ENCODE data around the gene SAMD3. TPM values are rescaled to one million over a fixed set of nuclear protein-coding genes. Genes with fewer than 3 reads are reported as not detected.
"Not testable (repeated sequence)": the region's sequence is repeated elsewhere in the genome, so short reads cannot be mapped to it uniquely, and the experiment has no call there.

The SAMD3 gene
- total RNA-seq, 4 donors from 2014 or later: 3.4 to 4.1 TPM; not detected in 2

DNA sequence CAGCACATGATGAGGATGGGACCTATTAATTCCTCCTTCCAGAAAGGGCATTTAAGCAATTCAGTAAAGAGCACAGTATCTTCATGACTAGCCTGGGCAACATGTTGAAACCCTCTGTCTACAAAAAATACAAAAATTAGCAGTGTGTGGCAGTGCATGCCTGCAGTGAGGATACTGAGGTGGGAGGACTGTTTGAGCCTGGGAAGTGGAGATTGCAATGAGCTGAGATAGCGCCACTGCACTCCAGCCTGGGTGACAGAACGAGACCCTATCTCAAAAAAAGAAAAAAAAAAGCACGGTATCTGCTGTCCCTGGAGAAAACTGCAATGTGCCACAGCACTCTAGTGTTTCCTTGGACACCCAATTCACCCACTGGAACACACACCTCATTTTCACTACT is 18.4 kb downstream of the SAMD3 start:
- Histone ChIP-seq H3K4me1 (no peaks in the 10 kb centered on the region), H3K4me3 (no peak overlapping the region), H3K36me3 (no peaks in the 10 kb centered on the region), H3K9me3 (no peaks in the 10 kb centered on the region), H3K27ac (no peak overlapping the region), H3K27me3 (no peaks in the 10 kb centered on the region)
- no peak for DNase-seq
- TF ChIP-seq POLR2A (IDR thresholded peaks at IDR 0.05): no peak
- TF ChIP-seq, protein P1, sequence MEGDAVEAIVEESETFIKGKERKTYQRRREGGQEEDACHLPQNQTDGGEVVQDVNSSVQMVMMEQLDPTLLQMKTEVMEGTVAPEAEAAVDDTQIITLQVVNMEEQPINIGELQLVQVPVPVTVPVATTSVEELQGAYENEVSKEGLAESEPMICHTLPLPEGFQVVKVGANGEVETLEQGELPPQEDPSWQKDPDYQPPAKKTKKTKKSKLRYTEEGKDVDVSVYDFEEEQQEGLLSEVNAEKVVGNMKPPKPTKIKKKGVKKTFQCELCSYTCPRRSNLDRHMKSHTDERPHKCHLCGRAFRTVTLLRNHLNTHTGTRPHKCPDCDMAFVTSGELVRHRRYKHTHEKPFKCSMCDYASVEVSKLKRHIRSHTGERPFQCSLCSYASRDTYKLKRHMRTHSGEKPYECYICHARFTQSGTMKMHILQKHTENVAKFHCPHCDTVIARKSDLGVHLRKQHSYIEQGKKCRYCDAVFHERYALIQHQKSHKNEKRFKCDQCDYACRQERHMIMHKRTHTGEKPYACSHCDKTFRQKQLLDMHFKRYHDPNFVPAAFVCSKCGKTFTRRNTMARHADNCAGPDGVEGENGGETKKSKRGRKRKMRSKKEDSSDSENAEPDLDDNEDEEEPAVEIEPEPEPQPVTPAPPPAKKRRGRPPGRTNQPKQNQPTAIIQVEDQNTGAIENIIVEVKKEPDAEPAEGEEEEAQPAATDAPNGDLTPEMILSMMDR (IDR thresholded peaks at IDR 0.05): no peak

DNA sequence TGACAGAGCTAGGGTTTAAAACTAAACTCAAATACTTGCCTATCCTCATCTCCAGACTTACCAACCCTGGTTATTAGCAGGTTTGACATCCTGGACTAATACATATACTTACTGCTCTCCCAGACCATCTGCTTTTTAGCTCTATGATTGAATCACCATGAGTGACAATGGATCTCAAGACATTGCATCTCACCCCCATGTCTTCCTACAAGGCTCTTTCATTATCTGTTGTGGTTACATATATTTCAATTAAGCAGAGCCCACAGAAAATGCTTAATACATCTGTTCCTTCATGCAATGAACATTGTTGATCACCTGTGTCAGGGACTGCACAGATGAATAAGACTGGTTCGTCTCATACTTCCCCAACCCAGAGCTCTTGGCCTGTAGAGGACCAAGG is 19.4 kb downstream of the SAMD3 start:
- no peak for DNase-seq
- no peaks in the 10 kb centered on the region for H3K27me3 ChIP-seq
- H3K4me3 ChIP-seq: no peak overlapping the region
- no peak for TF ChIP-seq POLR2A (IDR thresholded peaks at IDR 0.05)
- TF ChIP-seq, protein P1 (IDR thresholded peaks at IDR 0.05): no peak
- H3K27ac ChIP-seq: no peak overlapping the region
- H3K4me1 ChIP-seq: no peaks in the 10 kb centered on the region
- no peaks in the 10 kb centered on the region for H3K36me3 ChIP-seq
- no peaks in the 10 kb centered on the region for H3K9me3 ChIP-seq

DNA sequence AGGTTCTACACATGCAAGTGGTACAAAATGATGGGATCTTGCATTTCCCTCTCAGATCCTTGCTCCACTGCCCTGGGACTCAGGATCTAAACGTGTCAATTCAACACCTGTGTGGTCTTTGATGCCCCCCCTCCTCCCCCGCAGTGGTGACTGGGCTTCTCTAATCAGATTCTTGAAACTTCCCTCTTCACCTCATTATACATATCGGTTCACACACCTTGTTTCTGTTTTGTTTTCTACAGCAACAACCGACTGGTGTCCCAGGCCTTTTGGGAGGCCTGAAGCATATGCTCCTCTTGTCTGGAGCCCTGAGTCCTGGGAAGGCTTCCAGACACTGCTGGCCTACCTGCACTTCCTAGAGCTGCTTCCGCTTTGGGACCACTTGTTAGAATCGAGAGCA is 20.0 kb downstream of the SAMD3 start:
- H3K4me1 ChIP-seq: no peaks in the 10 kb centered on the region
- TF ChIP-seq, protein P1 (IDR thresholded peaks at IDR 0.05): no peak
- no peak overlapping the region for H3K27ac ChIP-seq
- H3K4me3 ChIP-seq: no peak overlapping the region
- H3K36me3 ChIP-seq: no peaks in the 10 kb centered on the region
- H3K9me3 ChIP-seq: no peaks in the 10 kb centered on the region
- no peaks in the 10 kb centered on the region for H3K27me3 ChIP-seq
- no peak for DNase-seq

DNA sequence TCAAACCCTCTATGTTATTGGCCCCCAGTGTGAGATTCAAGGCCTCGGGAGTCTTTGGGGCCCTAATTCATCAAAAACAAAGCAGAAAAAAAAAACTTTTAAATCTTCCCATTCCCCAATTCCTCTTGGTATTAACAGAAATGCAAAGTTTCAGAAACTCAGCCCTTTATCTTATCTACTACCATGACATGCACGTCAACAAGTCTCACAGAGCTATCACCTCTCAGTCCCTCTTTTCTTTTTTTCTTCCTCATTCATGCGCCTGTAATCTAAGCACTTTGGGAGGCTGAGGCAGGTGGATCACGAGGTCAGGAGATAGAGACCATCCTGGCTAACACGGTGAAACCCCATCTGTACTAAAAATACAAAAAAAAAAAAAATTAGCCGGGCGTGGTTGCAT is 22.7 kb downstream of the SAMD3 start:
- no peak for TF ChIP-seq POLR2A (IDR thresholded peaks at IDR 0.05)
- TF ChIP-seq, protein P1 (IDR thresholded peaks at IDR 0.05): no peak
- H3K4me1 ChIP-seq: no peaks in the 10 kb centered on the region
- H3K27me3 ChIP-seq: no peaks in the 10 kb centered on the region
- no peaks in the 10 kb centered on the region for H3K9me3 ChIP-seq
- no peak overlapping the region for H3K4me3 ChIP-seq
- no peak for DNase-seq
- no peak overlapping the region for H3K27ac ChIP-seq
- no peaks in the 10 kb centered on the region for H3K36me3 ChIP-seq

DNA sequence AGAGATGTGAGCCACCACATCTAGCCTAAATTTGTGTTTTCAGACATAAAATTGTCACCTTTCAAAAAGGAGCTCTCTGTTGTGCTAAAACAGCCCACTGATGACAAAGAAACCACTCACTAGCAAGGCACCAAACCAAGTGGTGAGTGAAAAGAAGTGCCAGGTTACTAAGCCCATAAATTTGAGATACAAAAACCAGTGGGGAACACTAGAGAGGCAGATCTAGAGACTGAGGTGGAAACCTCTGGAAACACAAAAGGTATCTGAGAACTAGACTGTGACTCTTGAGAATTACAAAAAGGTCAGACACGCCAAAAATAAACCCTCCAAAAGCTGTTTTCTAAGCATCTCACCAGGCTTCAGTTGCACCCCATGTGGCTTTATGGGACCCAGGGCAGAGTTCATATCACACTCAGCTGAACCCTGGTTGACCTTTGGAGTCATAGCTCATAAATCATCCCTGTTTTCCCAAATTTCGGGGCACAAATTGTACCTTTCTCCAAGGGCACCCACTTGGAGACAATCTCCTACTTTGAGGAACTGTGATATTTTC is 24.2 kb downstream of the SAMD3 start:
- no peak for DNase-seq
- no peak overlapping the region for H3K27ac ChIP-seq
- no peaks in the 10 kb centered on the region for H3K4me1 ChIP-seq
- H3K36me3 ChIP-seq: no peaks in the 10 kb centered on the region
- H3K27me3 ChIP-seq: no peaks in the 10 kb centered on the region
- no peak overlapping the region for H3K4me3 ChIP-seq
- TF ChIP-seq, protein P1 (IDR thresholded peaks at IDR 0.05): no peak
- no peak for TF ChIP-seq POLR2A (IDR thresholded peaks at IDR 0.05)
- no peaks in the 10 kb centered on the region for H3K9me3 ChIP-seq

DNA sequence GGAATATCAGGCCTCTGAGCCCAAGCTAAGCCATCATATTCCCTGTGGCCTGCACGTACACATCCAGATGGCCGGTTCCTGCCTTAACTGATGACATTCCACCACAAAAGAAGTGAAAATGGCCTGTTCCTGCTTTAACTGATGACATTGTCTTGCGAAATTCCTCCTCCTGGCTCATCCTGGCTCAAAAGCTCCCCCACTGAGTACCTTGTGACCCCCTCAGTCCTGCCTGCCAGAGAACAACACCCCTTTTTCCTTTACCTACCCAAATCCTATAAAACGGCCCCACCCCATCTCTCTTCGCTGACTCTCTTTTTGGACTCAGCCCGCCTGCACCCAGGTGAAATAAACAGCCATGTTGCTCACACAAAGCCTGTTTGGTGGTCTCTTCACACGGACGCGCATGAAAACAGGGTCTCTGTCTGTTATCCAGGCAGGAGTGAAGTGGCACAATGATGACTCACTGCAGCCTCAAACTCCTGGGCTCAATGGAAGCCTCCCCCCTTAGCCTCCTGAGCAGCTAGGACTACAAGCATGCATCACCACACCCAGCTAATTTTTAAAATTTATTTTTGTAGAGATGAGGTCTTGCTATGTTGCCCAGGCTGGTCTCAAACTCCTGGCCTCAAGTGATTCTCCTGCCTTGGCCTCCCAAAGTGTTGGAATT is 24.8 kb downstream of the SAMD3 start:
- H3K27me3 ChIP-seq, H3K27ac ChIP-seq, H3K9me3 ChIP-seq, H3K4me3 ChIP-seq, H3K36me3 ChIP-seq, H3K4me1 ChIP-seq, DNase-seq: not testable (repeated sequence)

DNA sequence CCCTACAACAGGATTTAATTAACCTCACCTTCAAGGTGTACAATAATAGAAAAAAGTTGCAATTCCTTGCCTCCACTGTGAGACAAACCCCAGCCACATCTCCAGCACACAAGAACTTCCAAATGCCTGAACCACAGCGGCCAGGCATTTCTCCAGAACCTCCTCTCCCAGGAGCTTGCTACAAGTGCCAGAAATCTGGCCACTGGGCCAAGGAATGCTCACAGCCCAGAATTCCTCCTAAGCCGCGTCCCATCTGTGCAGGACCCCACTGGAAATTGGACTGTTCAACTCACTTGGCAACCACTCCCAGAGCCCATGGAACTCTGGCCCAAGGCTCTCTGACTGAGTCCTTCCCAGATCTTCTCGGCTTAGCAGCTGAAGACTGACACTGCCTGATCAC is 28.3 kb downstream of the SAMD3 start:
- H3K9me3 ChIP-seq, H3K27me3 ChIP-seq, DNase-seq, H3K4me3 ChIP-seq, H3K27ac ChIP-seq, H3K36me3 ChIP-seq, H3K4me1 ChIP-seq: not testable (repeated sequence)
